ENCODE measurements around the gene MTAP.

The MTAP gene

GRCh38 chr9:21801683-21802417 lies 586 bp upstream of the MTAP start:
- H3K4me3 ChIP-seq (ENCODE audit: low read depth, low read length) = peak overlapping the region; percentile 64
- TF ChIP-seq, protein P1, sequence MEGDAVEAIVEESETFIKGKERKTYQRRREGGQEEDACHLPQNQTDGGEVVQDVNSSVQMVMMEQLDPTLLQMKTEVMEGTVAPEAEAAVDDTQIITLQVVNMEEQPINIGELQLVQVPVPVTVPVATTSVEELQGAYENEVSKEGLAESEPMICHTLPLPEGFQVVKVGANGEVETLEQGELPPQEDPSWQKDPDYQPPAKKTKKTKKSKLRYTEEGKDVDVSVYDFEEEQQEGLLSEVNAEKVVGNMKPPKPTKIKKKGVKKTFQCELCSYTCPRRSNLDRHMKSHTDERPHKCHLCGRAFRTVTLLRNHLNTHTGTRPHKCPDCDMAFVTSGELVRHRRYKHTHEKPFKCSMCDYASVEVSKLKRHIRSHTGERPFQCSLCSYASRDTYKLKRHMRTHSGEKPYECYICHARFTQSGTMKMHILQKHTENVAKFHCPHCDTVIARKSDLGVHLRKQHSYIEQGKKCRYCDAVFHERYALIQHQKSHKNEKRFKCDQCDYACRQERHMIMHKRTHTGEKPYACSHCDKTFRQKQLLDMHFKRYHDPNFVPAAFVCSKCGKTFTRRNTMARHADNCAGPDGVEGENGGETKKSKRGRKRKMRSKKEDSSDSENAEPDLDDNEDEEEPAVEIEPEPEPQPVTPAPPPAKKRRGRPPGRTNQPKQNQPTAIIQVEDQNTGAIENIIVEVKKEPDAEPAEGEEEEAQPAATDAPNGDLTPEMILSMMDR (IDR thresholded peaks at IDR 0.05; ENCODE audit: insufficient read depth, low read depth, low read length, missing control alignments) = no peak
- peak; percentile 49 for DNase-seq (ENCODE audit: low read depth)

DNA sequence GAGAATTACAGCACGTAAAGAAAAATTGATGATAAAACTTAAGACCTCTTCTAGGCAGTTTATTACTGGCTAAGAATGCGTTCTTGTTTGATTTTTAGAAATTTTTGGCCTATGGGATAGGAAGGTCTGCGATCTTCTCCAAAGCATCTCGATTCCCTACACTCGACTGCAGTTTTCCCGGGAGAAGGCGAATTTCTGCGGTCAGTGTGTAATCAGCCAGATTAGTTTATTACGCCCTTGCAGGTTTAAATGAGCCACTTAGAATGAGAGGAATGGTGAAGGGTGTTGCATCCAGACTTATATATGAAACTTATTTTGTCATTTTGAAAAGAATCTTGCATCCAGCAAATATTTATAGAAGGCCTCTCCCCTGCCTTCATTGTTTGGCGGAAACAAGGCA lies 1.2 kb downstream of the MTAP start:
- TF ChIP-seq, protein P1 (IDR thresholded peaks at IDR 0.05; ENCODE audit: insufficient read depth, low read depth, low read length, missing control alignments) = no peak
- no peak for DNase-seq (ENCODE audit: low read depth)
- H3K4me3 ChIP-seq (ENCODE audit: low read depth, low read length) = peak overlapping the region; percentile 64

DNA sequence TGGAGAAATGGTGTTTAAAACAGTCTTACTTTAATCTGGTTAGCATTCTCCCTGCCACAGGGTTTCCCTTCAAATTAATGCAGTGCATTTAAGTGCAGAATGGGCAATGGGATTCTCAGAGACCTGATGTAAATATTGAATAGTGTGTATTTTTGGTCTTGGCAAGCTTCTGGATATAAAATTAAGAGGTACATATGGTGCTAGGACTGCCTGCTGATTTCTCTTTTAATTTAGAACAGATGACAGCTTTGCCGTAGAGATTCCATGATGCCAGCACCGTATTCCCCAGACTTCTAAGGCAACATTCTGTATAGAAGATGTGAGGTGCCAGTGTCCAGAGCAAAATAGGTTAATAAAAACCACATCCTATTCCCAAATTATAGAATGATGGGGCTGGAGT lies 1.9 kb downstream of the MTAP start:
- H3K4me3 ChIP-seq (ENCODE audit: low read depth, low read length) = no peak overlapping the region
- no peak for DNase-seq (ENCODE audit: low read depth)
- TF ChIP-seq, protein P1 (IDR thresholded peaks at IDR 0.05; ENCODE audit: insufficient read depth, low read depth, low read length, missing control alignments) = no peak

DNA sequence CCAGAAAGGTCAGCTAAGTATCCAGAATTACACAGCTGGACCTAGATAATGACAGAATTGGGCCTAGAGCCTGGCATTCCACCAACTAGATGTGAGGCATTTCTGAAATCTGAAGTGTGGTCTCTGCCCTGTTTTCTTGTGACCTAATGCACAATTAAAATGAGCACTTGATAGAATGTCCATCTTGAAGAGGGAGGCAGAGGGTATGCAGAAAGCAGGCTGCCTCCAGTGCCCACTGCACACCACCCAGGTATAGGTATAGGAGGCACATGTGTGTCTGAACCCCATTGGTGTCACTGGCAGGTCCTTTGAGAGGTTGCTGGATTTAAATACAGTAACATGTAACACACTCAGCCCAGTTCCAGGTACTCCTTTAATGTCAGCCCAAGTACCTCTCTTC lies 2.4 kb downstream of the MTAP start:
- TF ChIP-seq, protein P1 (IDR thresholded peaks at IDR 0.05; ENCODE audit: insufficient read depth, low read depth, low read length, missing control alignments) = no peak
- no peak overlapping the region for H3K4me3 ChIP-seq (ENCODE audit: low read depth, low read length)
- no peak for DNase-seq (ENCODE audit: low read depth)

GRCh38 chr9:21806644-21807043 lies 4.2 kb downstream of the MTAP start:
- TF ChIP-seq, protein P1 (IDR thresholded peaks at IDR 0.05; ENCODE audit: insufficient read depth, low read depth, low read length, missing control alignments) = no peak
- no peak overlapping the region for H3K4me3 ChIP-seq (ENCODE audit: low read depth, low read length)
- no peak for DNase-seq (ENCODE audit: low read depth)

DNA sequence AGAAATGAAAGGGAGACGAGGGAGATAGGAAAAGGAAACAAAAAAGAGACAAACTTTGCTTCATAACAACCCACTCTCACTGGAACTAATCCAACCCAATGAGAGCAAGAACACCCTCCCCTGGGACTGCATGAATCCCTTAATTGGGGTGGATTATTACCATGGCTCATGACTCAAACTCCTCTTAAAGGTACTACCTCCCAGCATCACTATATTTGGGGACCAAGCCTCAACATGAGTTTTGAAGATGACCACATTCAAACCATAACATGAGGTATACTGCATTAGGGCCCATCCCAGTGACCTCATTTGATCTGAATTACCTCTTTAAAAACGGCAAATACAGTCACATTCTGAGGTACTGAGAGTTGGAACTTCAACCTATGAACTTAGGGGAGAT lies 8.0 kb downstream of the MTAP start:
- TF ChIP-seq, protein P1 (IDR thresholded peaks at IDR 0.05; ENCODE audit: insufficient read depth, low read depth, low read length, missing control alignments) = no peak
- no peak overlapping the region for H3K4me3 ChIP-seq (ENCODE audit: low read depth, low read length)
- DNase-seq (ENCODE audit: low read depth) = no peak

GRCh38 chr9:21810881-21811280 lies 8.4 kb downstream of the MTAP start:
- no peak overlapping the region for H3K4me3 ChIP-seq (ENCODE audit: low read depth, low read length)
- no peak for DNase-seq (ENCODE audit: low read depth)
- TF ChIP-seq, protein P1 (IDR thresholded peaks at IDR 0.05; ENCODE audit: insufficient read depth, low read depth, low read length, missing control alignments) = no peak
